Gastroesophageal sphincter (tissue), 4 donors: Measurements from ENCODE around the gene TRERF1. TPM values are rescaled to one million over a fixed set of nuclear protein-coding genes. Genes with fewer than 3 reads are reported as not detected.
A peak's percentile ranks its signal among the peaks of the same experiment; 100 is the strongest.

Experiments
- ATAC-seq: fragments of 150-250 bp; one replicate; pipeline ENCODE4 v1.9.1; 2016; ENCODE audit warnings: mild to moderate bottlenecking, moderate library complexity
- H3K27ac ChIP-seq, 4 donors: fragments of 200-600 bp; sonication (generic) in 3 of 4; 1 replicate in 3 of 4; 2 replicates in 1 of 4; pipeline ENCODE4 v1.5.1; 2016 to 2019
- H3K27me3 ChIP-seq: fragments of 200-600 bp; sonication (generic); one replicate; pipeline ENCODE4 v1.5.1; 2019
- H3K36me3 ChIP-seq, 2 donors: fragments of 200-600 bp; sonication (generic); one replicate each; pipeline ENCODE4 v1.5.1; 2019; ENCODE audit warnings: control low read depth in 1 of 2
- H3K4me1 ChIP-seq, 3 donors: fragments of 200-600 bp; sonication (generic); 1 replicate in 2 of 3; 2 replicates in 1 of 3; pipeline ENCODE4 v1.5.1; 2016 to 2019; ENCODE audit warnings: control low read depth in 2 of 3
- H3K4me3 ChIP-seq, 2 donors: fragments of 200-600 bp; sonication (generic); one replicate each; pipeline ENCODE4 v1.5.1; 2019; ENCODE audit warnings: mild to moderate bottlenecking in 1 of 2, moderate library complexity in 1 of 2
- H3K9me3 ChIP-seq, 3 donors: fragments of 200-600 bp; sonication (generic); one replicate each; pipeline ENCODE4 v1.5.1; 2017 to 2019; ENCODE audit warnings: control low read depth in 2 of 3
- EP300 ChIP-seq: sonication (generic); formaldehyde crosslinking; IDR thresholded peaks from one replicate; pipeline ENCODE4 v1.6.1; 2017; ENCODE audit warnings: antibody characterized with exemption, mild to moderate bottlenecking
- POLR2A ChIP-seq, 2 donors: fragments of 450-650 bp; IDR thresholded peaks; one replicate each; pipeline ENCODE4 v1.6.1; 2017; ENCODE audit warnings: antibody characterized with exemption in 2 of 2, mild to moderate bottlenecking in 2 of 2, moderate library complexity in 1 of 2
- POLR2AphosphoS5 ChIP-seq: sonication (generic); formaldehyde crosslinking; IDR thresholded peaks from one replicate; pipeline ENCODE4 v1.6.1; 2017; ENCODE audit warnings: antibody characterized with exemption
- WGBS, 2 donors: methylation state at CpG; one replicate each; pipeline ENCODE4 v1.1.5; 2018; ENCODE audit warnings: low coverage in 1 of 2; 5-methylcytosine and 5-hydroxymethylcytosine counted together
- total RNA-seq, 4 donors: library from RNA; depleted of rRNA; stranded (reverse); fragments of >200 nt; gene quantifications; one replicate each; pipeline ENCODE4 v1.1.0, GENCODE V29; 2016
- TF ChIP-seq, protein P1 (sequence below), 4 experiments: fragments of 200-600 bp in 2 of 4; fragments of 450-650 bp in 2 of 4; sonication (generic) in 1 of 4; IDR thresholded peaks; one replicate each; pipeline ENCODE4 v1.5.1; 2017 to 2019; ENCODE audit warnings: antibody characterized with exemption in 4 of 4, mild to moderate bottlenecking in 2 of 4, moderate library complexity in 2 of 4

The TRERF1 gene
- total RNA-seq, 4 donors from 2014 or later = 3.2 to 7.4 (median 5.4) TPM

DNA sequence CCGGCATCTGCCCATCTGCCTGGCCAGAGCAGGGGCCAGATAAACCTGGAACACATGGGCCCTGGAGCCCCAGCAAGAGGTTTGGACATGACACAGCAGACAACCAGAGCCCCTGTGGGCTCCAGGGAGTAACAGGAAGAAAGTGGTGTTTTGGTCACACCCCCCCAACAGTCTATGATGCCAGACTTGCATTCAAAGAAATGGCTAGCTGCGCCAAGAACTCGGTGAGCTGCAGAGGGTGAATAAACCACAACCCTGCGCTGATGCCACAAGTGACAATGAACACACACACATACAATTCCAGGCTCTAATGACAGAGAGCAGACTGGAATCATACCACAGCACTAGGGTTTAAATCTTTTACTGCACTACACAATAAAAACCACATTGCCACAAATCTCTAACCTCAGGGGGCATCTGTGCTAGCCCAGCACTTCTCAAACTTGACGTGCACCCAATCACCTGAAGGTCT, 34.0 kb downstream of the TRERF1 start:
- Histone ChIP-seq H3K27me3 (no peaks in the 10 kb centered on the region), H3K4me1 (peaks cover 0 to 16% (median 0%) of the 10 kb centered on the region in 3 donors), H3K4me3 (no peak overlapping the region), H3K9me3 (no peaks in the 10 kb centered on the region), H3K27ac (no peak overlapping the region), H3K36me3 (no peaks in the 10 kb centered on the region)
- no peak for TF ChIP-seq POLR2AphosphoS5
- TF ChIP-seq EP300 = no peak
- no peak for TF ChIP-seq POLR2A (IDR thresholded peaks at IDR 0.05)
- TF ChIP-seq, protein P1, sequence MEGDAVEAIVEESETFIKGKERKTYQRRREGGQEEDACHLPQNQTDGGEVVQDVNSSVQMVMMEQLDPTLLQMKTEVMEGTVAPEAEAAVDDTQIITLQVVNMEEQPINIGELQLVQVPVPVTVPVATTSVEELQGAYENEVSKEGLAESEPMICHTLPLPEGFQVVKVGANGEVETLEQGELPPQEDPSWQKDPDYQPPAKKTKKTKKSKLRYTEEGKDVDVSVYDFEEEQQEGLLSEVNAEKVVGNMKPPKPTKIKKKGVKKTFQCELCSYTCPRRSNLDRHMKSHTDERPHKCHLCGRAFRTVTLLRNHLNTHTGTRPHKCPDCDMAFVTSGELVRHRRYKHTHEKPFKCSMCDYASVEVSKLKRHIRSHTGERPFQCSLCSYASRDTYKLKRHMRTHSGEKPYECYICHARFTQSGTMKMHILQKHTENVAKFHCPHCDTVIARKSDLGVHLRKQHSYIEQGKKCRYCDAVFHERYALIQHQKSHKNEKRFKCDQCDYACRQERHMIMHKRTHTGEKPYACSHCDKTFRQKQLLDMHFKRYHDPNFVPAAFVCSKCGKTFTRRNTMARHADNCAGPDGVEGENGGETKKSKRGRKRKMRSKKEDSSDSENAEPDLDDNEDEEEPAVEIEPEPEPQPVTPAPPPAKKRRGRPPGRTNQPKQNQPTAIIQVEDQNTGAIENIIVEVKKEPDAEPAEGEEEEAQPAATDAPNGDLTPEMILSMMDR (IDR thresholded peaks at IDR 0.05) = no peak
- no peak for ATAC-seq
- 72 to 81% methylated on average over 3 of the region's 5 CpGs for WGBS, 2 donors

DNA sequence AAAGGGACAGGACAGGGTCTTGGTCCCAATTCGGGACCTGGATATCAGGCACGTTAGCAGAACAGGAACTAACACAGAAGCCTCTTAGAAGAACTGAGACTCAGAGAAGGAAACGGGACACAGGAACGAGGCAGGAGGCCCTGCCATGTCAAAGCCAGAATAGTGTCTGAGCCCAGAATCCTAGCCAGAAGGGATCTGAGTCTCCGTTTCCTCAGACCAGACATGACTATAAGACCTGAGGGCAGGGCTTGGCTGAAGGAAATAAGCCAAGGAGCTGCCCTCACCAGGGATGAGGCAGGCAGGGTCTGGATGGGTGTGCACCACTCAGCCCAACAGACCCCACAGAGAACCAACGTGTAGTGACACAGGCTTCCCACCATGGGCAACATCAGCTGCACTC, 40.3 kb downstream of the TRERF1 start:
- H3K27ac ChIP-seq = no peak overlapping the region
- peaks cover 0 to 10% (median 0%) of the 10 kb centered on the region in 3 donors for H3K4me1 ChIP-seq
- H3K4me3 ChIP-seq = no peak overlapping the region
- ATAC-seq = no peak
- no peaks in the 10 kb centered on the region for H3K36me3 ChIP-seq
- TF ChIP-seq EP300 = no peak
- no peak for TF ChIP-seq POLR2AphosphoS5
- TF ChIP-seq POLR2A (IDR thresholded peaks at IDR 0.05) = no peak
- TF ChIP-seq, protein P1 (IDR thresholded peaks at IDR 0.05) = no peak
- no peaks in the 10 kb centered on the region for H3K9me3 ChIP-seq
- WGBS, 2 donors = 69 to 100% methylated on average over 2 to 4 of the region's 6 CpGs
- H3K27me3 ChIP-seq = no peaks in the 10 kb centered on the region

DNA sequence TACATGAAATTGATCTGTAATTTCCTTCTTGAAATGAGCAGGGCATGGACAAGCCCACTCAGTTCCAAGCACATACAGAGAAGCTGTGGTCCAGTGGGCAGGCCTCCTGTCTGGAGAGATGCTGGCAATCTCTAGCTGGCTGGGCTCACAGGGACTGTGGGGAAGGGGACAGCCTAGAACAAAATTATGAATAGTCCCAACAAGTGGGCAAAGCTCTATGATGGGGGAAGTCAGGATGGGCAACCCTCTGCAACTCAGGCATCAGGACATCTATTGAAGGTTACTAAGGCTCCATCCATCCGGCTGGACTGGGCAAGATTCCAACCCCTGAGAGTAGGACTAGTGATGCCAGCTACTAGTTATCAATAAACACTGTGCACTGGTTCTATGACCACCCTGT, 40.9 kb downstream of the TRERF1 start:
- Histone ChIP-seq H3K36me3 (no peaks in the 10 kb centered on the region), H3K27me3 (no peaks in the 10 kb centered on the region), H3K4me3 (no peak overlapping the region), H3K9me3 (no peaks in the 10 kb centered on the region), H3K4me1 (peaks cover 0 to 11% (median 0%) of the 10 kb centered on the region in 3 donors), H3K27ac (no peak overlapping the region)
- ATAC-seq = no peak
- TF ChIP-seq EP300 (no peak), POLR2A (IDR thresholded peaks at IDR 0.05) (no peak), POLR2AphosphoS5 (no peak)
- TF ChIP-seq, protein P1 (IDR thresholded peaks at IDR 0.05) = no peak
- 83% methylated on average over 1 of the region's 1 CpG; no CpG with 5 or more reads in 1 of the 2 donors for WGBS, 2 donors

DNA sequence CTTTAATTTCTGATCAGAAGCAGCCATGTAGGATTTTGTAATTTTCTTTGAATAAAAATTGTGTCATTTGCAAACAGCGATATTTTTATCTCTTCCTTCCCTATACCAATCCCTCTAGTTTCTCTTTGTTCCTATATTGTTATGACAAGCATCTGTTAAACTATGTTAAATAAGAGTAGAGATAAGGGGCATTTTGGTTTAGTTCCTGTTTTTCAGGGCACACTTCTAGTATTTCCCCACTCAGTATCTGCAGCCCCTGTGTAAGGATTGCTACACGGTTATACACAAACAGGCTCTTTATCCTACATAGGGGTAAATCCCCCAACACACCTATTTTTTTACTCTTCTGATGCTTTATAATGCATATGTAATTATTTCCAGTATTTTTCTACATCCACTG, 42.1 kb downstream of the TRERF1 start:
- no peak overlapping the region for H3K27ac ChIP-seq
- no peak for TF ChIP-seq EP300
- TF ChIP-seq, protein P1 (IDR thresholded peaks at IDR 0.05) = no peak
- TF ChIP-seq POLR2AphosphoS5 = no peak
- TF ChIP-seq POLR2A (IDR thresholded peaks at IDR 0.05) = no peak
- peaks cover 0 to 15% (median 0%) of the 10 kb centered on the region in 3 donors for H3K4me1 ChIP-seq
- WGBS, 2 donors = 73 to 89% methylated on average over 2 of the region's 2 CpGs
- H3K36me3 ChIP-seq = no peaks in the 10 kb centered on the region
- no peak overlapping the region for H3K4me3 ChIP-seq
- H3K27me3 ChIP-seq = no peaks in the 10 kb centered on the region
- H3K9me3 ChIP-seq = no peaks in the 10 kb centered on the region
- no peak for ATAC-seq

DNA sequence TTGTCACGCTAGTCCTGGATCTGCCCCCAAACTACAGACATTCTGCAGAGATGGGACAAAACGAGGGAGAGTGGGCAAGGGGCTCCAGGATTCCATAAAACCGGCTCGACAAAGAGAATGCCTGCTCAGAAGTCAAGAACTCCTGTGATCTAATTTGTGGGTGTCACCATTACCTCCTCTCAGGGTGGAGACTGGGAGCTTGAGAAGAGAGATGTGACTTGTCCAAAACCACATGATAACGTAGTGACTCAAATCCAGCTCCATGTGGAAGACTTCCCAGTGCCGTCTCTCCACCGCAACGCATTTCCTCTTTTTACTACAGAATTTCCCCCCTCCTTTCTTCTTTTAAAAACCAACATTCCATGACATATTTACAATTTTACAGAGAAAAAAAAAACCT, 44.3 kb downstream of the TRERF1 start:
- Histone ChIP-seq H3K27me3 (no peaks in the 10 kb centered on the region), H3K4me1 (peaks cover 0 to 29% (median 0%) of the 10 kb centered on the region in 3 donors), H3K36me3 (no peaks in the 10 kb centered on the region), H3K4me3 (no peak overlapping the region), H3K9me3 (no peaks in the 10 kb centered on the region), H3K27ac (peak overlapping the region in 3 of 4 donors; percentile 20 to 53 (median 25))
- peak; percentile 54 for ATAC-seq
- TF ChIP-seq, protein P1 (IDR thresholded peaks at IDR 0.05) = no peak
- TF ChIP-seq POLR2A (IDR thresholded peaks at IDR 0.05) (no peak), POLR2AphosphoS5 (no peak), EP300 (no peak)
- 47 to 69% methylated on average over 5 to 6 of the region's 8 CpGs for WGBS, 2 donors
